Fibroblast of skin of scalp (primary cell): ENCODE results near the gene CXCL16.
"Not testable (repeated sequence)": the region's sequence is repeated elsewhere in the genome, so short reads cannot be mapped to it uniquely, and the experiment has no call there.

Source experiments
- DNase-seq: peaks from one replicate; pipeline ENCODE4 v3.0.0-alpha.2; 2013

CXCL16 gene

DNA sequence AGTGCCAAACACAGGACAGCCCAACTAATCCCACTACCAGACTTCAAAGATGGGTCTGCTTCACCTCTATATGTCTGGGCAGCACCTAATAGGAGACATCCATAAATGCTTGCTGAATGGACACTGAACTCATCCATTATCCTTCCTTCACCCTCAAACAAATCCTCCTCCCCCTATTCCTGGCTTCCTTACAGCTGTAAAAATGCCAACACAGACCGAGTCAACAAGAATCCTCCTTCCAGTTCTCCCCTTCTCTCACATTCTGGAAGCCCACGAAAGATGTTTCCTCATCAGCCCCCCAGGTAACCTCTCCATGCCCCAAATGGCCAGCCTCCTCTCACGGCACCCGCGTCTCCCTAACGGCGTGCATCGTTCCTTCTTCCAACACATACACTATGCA is 48.0 kb downstream of the CXCL16 start:
- no peak for DNase-seq

DNA sequence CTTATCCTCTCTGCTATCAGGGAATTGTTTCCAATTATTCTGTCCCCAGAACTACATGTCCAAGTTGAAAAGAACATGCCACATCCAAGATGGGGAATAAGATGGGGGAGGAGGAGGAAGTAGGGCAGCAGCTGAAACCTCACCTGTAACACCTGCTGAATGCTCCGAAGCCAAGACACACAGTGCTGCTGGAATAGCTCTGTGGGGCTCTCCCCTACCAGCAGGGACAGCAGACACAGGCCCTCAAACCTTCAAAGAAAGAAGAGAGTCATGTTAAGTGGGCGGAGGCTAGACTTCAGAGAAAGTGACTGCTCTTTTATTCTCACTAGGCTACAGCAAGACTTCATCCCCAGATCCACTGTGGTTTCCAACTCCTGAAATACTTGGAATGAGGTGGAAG is 49.0 kb downstream of the CXCL16 start:
- no peak for DNase-seq

DNA sequence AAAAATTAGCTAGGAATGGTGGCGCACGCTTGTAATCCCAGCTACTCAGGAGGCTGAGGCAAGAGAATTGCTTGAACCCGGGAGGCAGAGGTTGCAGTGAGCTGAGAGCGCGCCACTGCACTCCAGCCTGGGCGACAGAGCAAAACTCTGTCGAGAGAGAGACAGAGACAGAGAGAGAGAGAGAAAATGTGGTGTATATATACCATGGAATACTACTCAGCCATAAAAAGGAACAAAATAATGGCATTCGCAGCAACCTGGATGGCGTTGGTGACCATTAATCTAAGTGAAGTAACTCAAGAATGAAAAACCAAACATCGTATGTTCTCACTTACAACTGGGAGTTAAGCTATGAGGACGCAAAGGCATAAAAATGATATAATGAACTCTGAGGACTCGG is 49.9 kb downstream of the CXCL16 start:
- DNase-seq: not testable (repeated sequence)

DNA sequence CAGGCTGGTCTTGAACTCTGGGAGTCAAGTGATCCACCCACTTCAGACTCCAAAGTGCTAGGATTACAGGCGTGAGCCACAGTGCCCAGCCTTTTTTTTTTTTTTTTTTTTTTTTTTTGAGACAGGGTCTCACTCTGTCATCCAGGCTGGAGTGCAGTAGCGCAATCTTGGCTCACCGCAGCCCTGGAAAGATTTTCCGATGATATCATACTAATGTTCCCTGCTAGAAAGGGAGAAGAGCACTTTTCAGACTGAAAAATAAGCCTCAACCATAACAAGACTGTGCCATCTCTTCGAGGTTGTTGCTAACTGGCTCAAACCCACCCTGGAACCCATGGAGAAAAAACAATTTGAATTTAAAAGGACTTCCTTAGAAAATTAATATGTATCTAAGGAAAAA is 56.0 kb downstream of the CXCL16 start:
- not testable (repeated sequence) for DNase-seq
